Ishikawa (cell line): Measurements from ENCODE around the gene NLRC5.

Experiments
- CREB1 ChIP-seq: IDR thresholded peaks from 2 replicates; pipeline ENCODE4 v1.6.1; 2012; ENCODE audit warnings: low read depth
- EGR1 ChIP-seq: IDR thresholded peaks from 2 replicates; pipeline ENCODE4 v1.6.1; 2012
- FOXM1 ChIP-seq: IDR thresholded peaks from 2 replicates; pipeline ENCODE4 v1.6.1; 2012; ENCODE audit warnings: low read depth, borderline replicate concordance
- NFIC ChIP-seq: IDR thresholded peaks from 2 replicates; pipeline ENCODE4 v1.6.1; 2012
- TAF1 ChIP-seq: IDR thresholded peaks from 2 replicates; pipeline ENCODE4 v1.6.1; 2012; ENCODE audit warnings: low read depth, mild to moderate bottlenecking
- YY1 ChIP-seq: IDR thresholded peaks from 2 replicates; pipeline ENCODE4 v1.6.1; 2012; ENCODE audit warnings: low read depth
- TF ChIP-seq, protein P1 (sequence below): IDR thresholded peaks from 2 replicates; pipeline ENCODE4 v1.6.1; 2012

- TF ChIP-seq TAF1 (no peak), YY1 (no peak), EGR1 (no peak), NFIC (no peak), FOXM1 (no peak), CREB1 (no peak)
- TF ChIP-seq, protein P1, sequence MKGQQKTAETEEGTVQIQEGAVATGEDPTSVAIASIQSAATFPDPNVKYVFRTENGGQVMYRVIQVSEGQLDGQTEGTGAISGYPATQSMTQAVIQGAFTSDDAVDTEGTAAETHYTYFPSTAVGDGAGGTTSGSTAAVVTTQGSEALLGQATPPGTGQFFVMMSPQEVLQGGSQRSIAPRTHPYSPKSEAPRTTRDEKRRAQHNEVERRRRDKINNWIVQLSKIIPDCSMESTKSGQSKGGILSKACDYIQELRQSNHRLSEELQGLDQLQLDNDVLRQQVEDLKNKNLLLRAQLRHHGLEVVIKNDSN: no peak
These were observed 121.6 kb downstream of the NLRC5 start for GRCh38 chr16:57110937-57111336.
